Activated CD4-positive, alpha-beta T cell treated with anti-CD3 and anti-CD28 coated beads for 1 hour (primary cell): Measurements from ENCODE around the gene FAM184B.

Source experiments
- DNase-seq: peaks from one replicate; pipeline ENCODE4 v3.0.0-alpha.2; 2020

FAM184B gene

DNA sequence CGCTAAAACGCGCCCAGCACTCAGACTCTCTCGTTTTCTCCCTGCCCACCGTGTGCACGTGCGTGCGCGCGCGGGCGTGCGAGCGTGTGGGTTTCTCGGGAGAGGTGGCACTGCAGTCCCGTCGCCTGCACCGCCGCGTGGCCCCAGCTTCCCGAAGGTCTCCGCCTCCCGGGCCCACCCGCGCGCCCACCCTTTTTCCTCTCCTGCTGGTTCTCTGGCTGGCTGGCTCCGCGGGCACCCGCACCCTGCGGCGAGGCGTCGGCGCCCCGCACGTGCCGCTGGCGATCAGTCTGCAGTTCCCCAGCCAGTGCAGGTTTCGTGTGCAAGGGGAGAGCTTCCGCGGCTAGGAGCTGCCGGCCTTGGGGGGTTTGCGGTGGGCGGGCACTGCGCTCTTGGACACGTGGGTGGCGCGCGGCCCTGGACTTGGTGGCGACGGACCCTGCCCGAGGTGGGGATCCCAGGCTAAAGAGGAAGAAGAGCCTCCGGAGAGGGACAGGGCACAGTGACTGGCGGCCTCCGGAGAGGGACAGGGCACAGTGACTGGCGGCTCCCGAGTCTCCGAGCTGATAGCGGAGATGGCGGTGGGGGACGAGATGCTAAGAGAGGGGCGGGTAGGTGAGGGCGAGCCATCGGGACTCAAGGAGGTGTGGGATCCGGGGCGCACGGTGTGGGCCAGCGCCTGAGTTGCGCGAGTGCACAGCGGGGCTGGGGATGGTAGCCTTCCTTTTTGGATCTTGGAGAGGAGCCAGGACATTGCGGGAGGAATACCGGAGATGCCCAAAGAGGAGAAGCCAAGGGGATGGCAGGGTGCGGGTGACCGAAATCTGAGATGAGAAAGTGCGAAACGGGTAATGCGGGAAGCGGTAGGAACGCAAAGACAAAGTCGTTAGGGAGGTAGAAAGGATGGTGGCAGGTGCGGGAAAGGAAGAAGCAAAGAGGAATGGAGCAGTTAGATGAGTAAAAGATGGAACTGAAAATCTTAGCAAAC is at the start of gene FAM184B:
Gene FAM184B, minus strand, starts transcription at position 322 of the 988 bp plus-strand sequence. CDS start 322 bp downstream, outside the sequence.
- DNase-seq = no peak

- DNase-seq = no peak
These were observed 42.6 kb upstream of the FAM184B start for GRCh38 chr4:17823871-17824669.

DNA sequence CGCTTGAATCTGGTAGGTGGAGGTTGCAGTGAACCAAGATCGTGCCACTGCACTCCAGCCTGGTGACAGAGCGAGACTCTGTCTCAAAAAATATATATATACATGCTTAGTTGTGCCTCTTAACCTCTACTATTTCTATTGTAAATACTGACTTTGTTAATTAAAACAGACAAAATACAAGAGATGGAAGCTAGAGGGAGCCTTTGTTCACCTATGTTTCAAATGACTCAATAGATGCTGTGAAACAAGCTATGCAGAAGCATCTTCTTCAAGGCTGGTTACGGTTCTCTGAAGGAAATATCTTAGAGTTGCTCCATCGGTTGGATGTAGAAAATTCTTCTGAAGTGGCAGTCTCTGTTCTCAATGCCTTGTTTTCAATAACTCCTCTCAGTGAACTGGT is 35.6 kb upstream of the FAM184B start:
- DNase-seq = no peak

DNA sequence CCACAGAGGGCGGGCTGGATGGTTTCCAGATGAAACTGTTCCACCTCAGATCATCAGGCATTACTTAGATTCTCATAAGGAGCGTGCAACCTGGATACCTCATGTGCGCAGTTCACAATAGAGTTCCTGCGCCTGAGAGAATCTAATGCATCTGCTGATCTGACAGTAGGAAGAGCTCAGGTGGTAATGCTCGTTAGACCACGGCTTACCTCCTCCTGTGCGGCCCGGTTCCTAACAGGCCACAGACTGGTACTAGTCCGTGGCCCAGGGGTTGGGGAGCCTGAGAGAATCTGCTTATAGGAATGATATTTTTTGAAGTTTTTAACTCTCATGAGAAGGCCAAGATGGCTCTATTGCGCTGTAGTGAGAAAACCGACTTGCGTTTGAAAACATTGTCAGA is 34.7 kb upstream of the FAM184B start:
- DNase-seq = no peak

- no peak for DNase-seq
These were observed 32.7 kb upstream of the FAM184B start for GRCh38 chr4:17814140-17814539.

- DNase-seq = no peak
These were observed 31.4 kb upstream of the FAM184B start for GRCh38 chr4:17812801-17813200.

DNA sequence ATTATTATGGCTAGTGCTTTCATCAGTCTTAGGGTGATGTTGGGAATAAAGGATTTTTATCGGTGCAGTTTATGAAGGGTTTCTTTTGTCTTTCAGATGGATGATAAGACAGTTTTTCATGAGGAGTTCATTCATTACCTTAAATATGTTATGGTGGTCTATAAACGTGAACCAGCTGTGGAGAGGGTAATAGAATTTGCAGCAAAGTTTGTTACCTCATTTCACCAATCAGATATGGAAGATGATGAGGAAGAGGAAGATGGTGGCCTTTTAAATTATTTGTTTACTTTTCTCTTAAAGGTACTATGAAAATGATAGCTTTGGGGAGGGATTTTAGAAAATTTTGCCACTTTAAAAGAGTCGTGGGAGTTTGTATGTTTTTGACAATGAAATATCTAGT is 30.7 kb upstream of the FAM184B start:
- no peak for DNase-seq

DNA sequence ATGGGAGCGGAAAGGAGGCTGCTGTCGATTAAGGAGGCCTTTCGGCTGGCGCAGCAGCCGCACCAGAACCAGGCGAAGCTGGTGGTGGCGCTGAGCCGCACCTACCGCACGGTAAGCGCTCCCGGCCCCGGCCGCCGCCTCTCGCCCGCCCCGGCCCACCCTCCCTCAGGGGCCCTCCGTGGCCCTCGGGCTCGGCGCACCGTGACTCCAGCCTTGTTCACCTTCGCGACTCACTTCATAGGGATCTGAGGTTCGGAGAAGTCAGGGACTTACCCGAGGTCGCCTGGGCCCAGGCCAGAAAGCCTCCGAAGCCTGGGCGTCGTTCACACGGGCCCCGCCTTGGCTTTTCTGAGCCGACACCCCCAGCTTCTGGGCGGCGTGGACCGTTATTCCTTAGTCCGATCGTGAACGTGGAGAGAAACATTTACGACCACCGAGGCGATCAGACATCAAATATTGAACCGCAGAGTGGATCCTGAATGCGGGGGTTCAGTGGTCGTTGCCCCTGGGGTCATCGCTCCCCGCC is 29.7 kb upstream of the FAM184B start:
- DNase-seq = no peak

GRCh38 chr4:17810260-17811077 is 29.0 kb upstream of the FAM184B start, which contains the start of the genes DCAF16 and NCAPG:
TSS of gene DCAF16 (minus strand) at chr4:17810757. CDS start at chr4:17804141, 6,616 bp downstream.
TSS of gene NCAPG (plus strand) at chr4:17810979. CDS start at chr4:17811078, 99 bp downstream.
- DNase-seq = peak; percentile 98

- DNase-seq = no peak
These were observed 28.2 kb upstream of the FAM184B start for GRCh38 chr4:17809667-17810066.

DNA sequence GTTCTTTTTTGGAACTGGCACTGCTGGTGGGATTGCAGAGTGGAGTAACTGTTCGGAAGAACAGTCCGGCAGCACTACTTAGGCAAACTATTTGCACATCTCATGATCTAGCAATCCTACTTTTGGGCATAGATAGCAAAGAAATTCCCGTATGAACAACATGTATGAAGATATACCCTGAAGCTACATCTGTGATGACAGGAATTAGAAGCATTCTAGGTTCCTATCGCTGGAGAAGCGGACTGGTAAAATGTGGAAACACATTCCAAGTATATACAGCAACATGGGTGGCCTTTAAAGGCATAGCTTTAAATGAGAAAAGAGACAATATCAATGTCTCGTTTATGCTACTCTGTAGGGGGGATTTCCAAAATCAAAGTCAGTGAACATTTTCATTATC is 26.0 kb upstream of the FAM184B start:
- DNase-seq = no peak

DNA sequence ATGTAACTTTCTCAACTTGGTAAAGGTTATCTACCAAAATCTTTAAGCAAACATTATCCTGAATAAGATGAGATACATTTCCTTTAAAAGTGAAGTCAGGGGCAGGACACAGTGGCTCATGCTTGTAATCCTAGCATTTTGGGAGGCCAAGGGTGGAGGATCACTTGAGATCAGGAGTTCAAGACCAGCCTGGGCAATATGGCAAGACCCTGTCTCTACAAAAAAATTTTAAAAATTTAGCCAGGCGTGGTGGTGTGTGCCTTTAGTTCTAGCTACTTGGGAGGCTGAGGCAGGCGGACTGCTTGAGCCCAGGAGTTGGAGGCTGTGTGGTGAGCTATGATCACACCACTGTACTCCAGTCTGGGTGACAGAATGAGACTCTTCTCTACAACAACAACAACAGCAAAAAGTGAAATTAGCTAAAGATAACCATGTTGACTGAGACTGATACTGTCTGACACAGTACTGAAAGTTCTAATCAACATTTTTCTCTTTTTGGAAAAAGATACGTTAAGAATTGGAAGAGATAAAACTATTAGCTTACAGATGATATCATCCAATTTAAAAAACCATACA is 24.2 kb upstream of the FAM184B start:
- no peak for DNase-seq

DNA sequence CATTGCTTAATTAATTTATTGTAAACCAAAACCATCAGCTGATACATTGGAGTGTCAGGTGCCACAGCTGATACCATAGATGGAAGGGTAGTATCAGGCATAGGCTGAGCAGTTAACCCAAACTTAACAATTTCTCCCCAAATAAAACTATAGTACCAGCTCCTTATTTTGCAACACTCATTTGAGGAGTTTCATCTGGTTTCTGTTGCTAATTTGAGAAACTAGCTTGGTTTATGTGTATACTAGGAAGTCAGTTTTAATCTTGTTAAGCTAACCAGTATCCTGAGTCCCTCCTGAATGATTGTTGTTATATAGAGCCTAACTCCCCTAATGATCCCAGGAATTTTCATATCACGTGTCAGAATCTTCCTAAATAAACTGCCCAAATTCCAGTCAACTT is 16.4 kb upstream of the FAM184B start:
- DNase-seq = no peak

DNA sequence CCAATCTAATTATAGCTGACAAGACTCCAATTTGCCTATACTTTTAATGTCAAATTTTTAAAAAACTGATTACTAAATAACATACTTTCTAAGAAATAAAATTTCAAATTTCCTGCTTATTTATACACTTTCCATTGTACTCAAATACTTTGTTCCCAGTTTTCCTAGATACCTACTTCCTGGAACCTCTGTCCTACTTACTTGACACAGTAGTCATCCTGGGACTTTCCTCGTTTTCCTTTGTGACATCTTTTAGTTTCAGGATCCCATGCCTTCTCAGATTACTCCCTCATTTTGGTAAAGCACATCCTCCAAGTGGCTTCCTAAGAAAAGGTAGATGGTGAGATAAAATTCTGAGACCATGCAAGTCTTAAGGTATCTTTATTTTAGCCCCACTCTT is 13.3 kb upstream of the FAM184B start:
- DNase-seq = no peak

DNA sequence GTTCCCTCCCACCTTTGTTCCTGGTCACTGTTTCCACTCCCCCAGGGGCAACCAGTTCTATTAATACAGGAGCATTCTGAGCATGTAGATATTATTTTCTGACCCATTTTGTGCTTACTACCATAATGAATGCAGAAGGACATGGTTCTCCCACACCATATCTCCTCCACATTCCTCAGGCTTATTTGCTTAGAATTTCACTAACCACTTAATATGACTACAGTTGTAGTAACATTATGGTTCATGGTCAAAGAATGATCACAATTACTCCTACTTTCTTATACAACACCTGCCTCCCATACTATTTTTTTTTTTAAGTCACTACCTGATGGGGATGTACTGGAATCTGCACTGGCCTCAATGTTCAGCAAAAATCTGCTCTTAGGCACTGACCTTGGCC is 7.5 kb upstream of the FAM184B start:
- no peak for DNase-seq

- no peak for DNase-seq
These were observed 5.9 kb upstream of the FAM184B start for GRCh38 chr4:17787315-17787714.

DNA sequence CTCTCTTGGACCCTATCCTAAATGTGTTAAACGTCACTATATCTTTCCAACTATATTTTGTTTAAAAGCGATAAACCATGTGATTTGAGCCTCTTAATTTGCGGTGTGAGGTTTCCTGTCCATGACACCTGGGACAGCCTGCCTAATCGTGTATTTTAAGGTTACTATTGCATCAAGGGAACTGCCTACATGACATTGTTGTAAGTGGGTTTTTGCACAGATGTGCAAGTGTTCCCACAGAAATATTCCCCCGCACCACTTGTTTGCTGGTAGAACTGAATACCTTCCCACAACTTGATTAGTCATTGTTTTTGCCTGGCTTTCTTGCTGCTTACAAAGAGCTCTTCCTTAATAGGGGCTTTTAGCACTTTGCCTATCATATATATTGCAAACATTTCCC is 5.1 kb upstream of the FAM184B start:
- no peak for DNase-seq

DNA sequence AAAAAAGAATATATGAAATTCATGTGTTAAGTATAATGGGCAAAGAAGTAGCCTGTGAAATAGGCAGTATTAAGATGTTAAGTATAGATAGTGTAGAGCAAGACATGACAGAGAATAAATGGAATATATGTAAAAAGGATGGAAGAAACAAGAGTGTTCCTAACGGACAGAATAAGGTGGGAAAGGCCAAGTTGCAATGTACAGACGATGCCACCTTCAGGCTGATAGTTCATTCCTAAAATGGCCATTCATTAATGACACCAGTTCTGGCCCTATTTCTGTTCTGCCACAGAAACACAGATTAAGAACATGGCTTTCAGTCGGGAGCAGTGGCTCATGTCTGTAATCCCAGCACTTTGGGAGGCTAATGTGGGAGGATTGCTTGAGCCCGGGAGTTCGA is 4.4 kb upstream of the FAM184B start:
- no peak for DNase-seq

DNA sequence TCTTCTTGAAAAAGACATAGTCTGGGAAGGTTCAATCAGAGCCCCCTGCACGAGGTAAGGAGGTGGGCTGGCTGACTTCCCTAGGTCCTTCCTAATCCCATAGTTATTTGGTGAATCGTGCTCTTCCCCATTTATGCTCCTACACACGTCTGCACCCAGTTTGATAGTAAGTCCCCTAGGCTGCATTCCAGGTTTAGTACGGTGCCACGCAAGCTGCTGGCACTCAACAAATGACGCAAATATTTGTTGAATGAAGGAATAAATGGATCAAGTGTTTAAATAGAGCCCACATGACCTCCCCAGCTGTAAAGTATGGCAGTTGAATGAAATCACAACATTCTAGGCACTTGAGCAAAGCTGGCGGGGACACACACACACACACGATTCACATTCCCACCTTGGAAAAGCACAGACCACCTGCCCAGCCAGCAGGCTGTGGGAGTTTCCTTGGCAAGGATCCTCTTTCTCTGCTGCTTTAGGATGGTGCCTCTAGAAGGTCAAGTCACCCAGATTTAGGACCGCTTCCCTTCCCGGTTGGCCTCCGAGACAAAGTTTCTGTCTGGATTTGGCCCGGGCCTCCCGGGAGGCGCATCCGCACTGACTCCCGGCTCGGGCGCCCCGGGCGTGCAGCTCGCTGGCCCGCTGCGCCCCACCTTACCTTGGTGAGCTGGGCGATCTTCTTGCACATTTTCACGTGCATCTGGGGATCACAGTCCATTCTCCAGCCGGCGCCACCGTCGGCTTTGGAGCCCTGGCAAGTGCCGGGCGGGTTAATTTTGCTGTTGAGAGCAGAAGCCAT is 721 bp downstream of the FAM184B start:
- DNase-seq = no peak

GRCh38 chr4:17778431-17778830 is 3.0 kb downstream of the FAM184B start:
- DNase-seq = no peak

GRCh38 chr4:17773135-17773698 is 8.2 kb downstream of the FAM184B start:
- DNase-seq = no peak
